HepG2 (cell line): ENCODE measurements around the gene GARIN5A. TPM values are rescaled to one million over a fixed set of nuclear protein-coding genes. Genes with fewer than 3 reads are reported as not detected.

Experiments
- ATAC-seq: fragments of 200-7000 bp; cut with Tn5 transposase; 3 replicates; pipeline ENCODE4 v1.9.1; 2020; ENCODE audit warnings: mild to moderate bottlenecking, moderate library complexity
- BruUV-seq: library from RNA; stranded (reverse); fragments of 400-500 nt; replicated peaks from 2 replicates; lab custom pipeline; 2021; lab: Mats Ljungman, UMichigan
- CTCF ChIA-PET: fragments of 300-600 bp; formaldehyde crosslinking; extraction: SDS; loops from one replicate; lab custom pipeline; 2021; ENCODE audit warnings: low total read pairs, inconsistent platforms, low intra/inter-chr PET ratio; lab: Yijun Ruan, JAX
- POLR2A ChIA-PET: fragments of 350-600 bp; sonication (Branson Sonifier 250); formaldehyde crosslinking; loops from one replicate; lab custom pipeline; 2020; ENCODE audit warnings: antibody characterized with exemption, inconsistent platforms; lab: Yijun Ruan, JAX
- DNase-seq: peaks from one replicate; pipeline ENCODE4 v3.0.0-alpha.2; 2015; ENCODE audit warnings: low spot score
- FAIRE-seq: peaks from 3 replicates; lab custom pipeline; 2011; peaks lifted over from hg19 to GRCh38; lab: Jason Lieb, UNC
- H2AFZ ChIP-seq: one replicate; pipeline ENCODE4 v1.6.1; 2011; ENCODE audit warnings: low read length, inconsistent platforms
- H3K27ac ChIP-seq: fragments of 300-600 bp; 3 replicates; pipeline ENCODE4 v1.8.0; 2011; ENCODE audit warnings: mixed run types, mild to moderate bottlenecking, mixed read lengths, low read length, inconsistent platforms; ENCODE audit not compliant: insufficient read depth; ENCODE audit errors: extremely low read length
- H3K27me3 ChIP-seq, 2 experiments: fragments of 200-600 bp in 1 of 2; 2 replicates in 1 of 2; 3 replicates in 1 of 2; pipeline versions ENCODE4 v1.6.0 to v1.8.0; 2011; ENCODE audit warnings: low read length in 2 of 2, mild to moderate bottlenecking in 2 of 2, moderate library complexity in 2 of 2, inconsistent platforms in 1 of 2; ENCODE audit not compliant: insufficient read depth in 2 of 2, control insufficient read depth in 1 of 2
- H3K36me3 ChIP-seq, 2 experiments: fragments of 200-600 bp in 1 of 2; replicated peaks in 1 of 2; 2 replicates in 1 of 2; 3 replicates in 1 of 2; pipeline versions ENCODE4 v1.5.1 to v1.8.0; 2011; ENCODE audit warnings: low read length in 2 of 2, inconsistent platforms in 1 of 2; ENCODE audit not compliant: insufficient read depth in 2 of 2, control insufficient read depth in 1 of 2
- H3K4me1 ChIP-seq: 2 replicates; pipeline ENCODE4 v1.5.1; 2012; ENCODE audit warnings: low read length, inconsistent platforms; ENCODE audit not compliant: insufficient read depth
- H3K4me2 ChIP-seq: 2 replicates; pipeline ENCODE4 v1.6.0; 2011; ENCODE audit warnings: low read depth, low read length, inconsistent platforms
- H3K4me3 ChIP-seq, 3 experiments: fragments of 200-600 bp in 1 of 3; sonication (generic), shearing (Covaris generic) in 1 of 3; replicated peaks in 1 of 3; 2 replicates each; pipeline ENCODE4 v1.5.1; 2011 to 2016; ENCODE audit warnings: low read length in 3 of 3, inconsistent platforms in 2 of 3, low read depth in 2 of 3, mild to moderate bottlenecking in 2 of 3, control low read depth in 1 of 3, mixed read lengths in 1 of 3; ENCODE audit not compliant: insufficient read depth in 1 of 3
- H3K79me2 ChIP-seq: one replicate; pipeline ENCODE4 v1.6.1; 2011; ENCODE audit warnings: low read length, inconsistent platforms; ENCODE audit not compliant: insufficient read depth
- H3K9ac ChIP-seq: 2 replicates; pipeline ENCODE4 v1.6.0; 2011; ENCODE audit warnings: mild to moderate bottlenecking, low read depth, low read length, inconsistent platforms; ENCODE audit not compliant: insufficient read depth
- H3K9me3 ChIP-seq: 2 replicates; pipeline ENCODE4 v1.5.1; 2012; ENCODE audit warnings: mild to moderate bottlenecking, low read length
- H4K20me1 ChIP-seq: 2 replicates; pipeline ENCODE4 v1.6.0; 2011; ENCODE audit warnings: inconsistent platforms, mild to moderate bottlenecking, low read length, moderate library complexity; ENCODE audit not compliant: insufficient read depth
- RFX5 ChIP-seq: IDR thresholded peaks from 2 replicates; pipeline ENCODE4 v1.6.1; 2011; ENCODE audit warnings: low read depth, low read length, improper control_type of control experiment
- SETDB1 ChIP-seq: sonication (generic); formaldehyde crosslinking; IDR thresholded peaks from 2 replicates; pipeline ENCODE4 v1.5.1; 2020; ENCODE audit warnings: missing genetic modification reagents, mild to moderate bottlenecking, borderline replicate concordance
- SSRP1 ChIP-seq: IDR thresholded peaks from 2 replicates; pipeline ENCODE4 v1.6.1; 2016; ENCODE audit warnings: control low read depth
- STAG1 ChIP-seq: sonication (generic); formaldehyde crosslinking; IDR thresholded peaks from 2 replicates; pipeline ENCODE4 v1.4.0; 2020; ENCODE audit warnings: missing genetic modification reagents
- ZNF768 ChIP-seq: sonication (generic); formaldehyde crosslinking; IDR thresholded peaks from 2 replicates; pipeline ENCODE4 v1.4.0; 2020; ENCODE audit warnings: missing genetic modification reagents
- WGBS: methylation state at CpG from one replicate; pipeline ENCODE4 v1.1.6; 2017; ENCODE audit warnings: low lambda C conversion rate; 5-methylcytosine and 5-hydroxymethylcytosine counted together
- in situ Hi-C: cut with HindIII; loops from 2 replicates; pipeline ENCODE4 v1.10.0; 2017; ENCODE audit warnings: low pct_unique_long_range_greater_than_20kb; ENCODE audit not compliant: extremely low pct_ligation_motif_present
- intact Hi-C: fragments of 100-400 bp; cut with micrococcal nuclease; formaldehyde crosslinking; loops from one replicate; pipeline ENCODE4 v1.10.0; 2022; ENCODE audit not compliant: unreplicated experiment
- polyA plus RNA-seq, 8 experiments: library from polyadenylated mRNA; depleted of rRNA in 3 of 8; stranded (reverse) in 7 of 8; unstranded in 1 of 8; fragments of >200 nt; fragmentation: Illumina TruSeq in 4 of 8; extraction: Trizol in 4 of 8; gene quantifications; 2 replicates each; pipeline versions ENCODE4 v1.2.1 to v1.2.3, GENCODE V29; 2011 to 2016; ENCODE audit warnings: low read depth in 4 of 8, missing spikeins in 1 of 8, mixed read lengths in 1 of 8; ENCODE audit not compliant: insufficient read depth in 1 of 8
- total RNA-seq, 5 experiments: library from RNA; depleted of rRNA; stranded (reverse); fragments of >200 nt; fragmentation: Illumina TruSeq; extraction: Trizol; gene quantifications; 2 replicates each; pipeline ENCODE4 v1.2.3, GENCODE V29; 2016; ENCODE audit warnings: low read depth in 1 of 5
- TF ChIP-seq, protein P1 (sequence below): sonication (generic); IDR thresholded peaks from 2 replicates; pipeline ENCODE4 v1.6.1; 2016; ENCODE audit warnings: low read depth, borderline replicate concordance
- TF ChIP-seq, protein P2 (sequence below): sonication (generic); formaldehyde crosslinking; IDR thresholded peaks from 2 replicates; pipeline ENCODE4 v1.5.0; 2020; ENCODE audit warnings: mild to moderate bottlenecking, missing genetic modification reagents, moderate library complexity

The GARIN5A gene
- total and polyA plus RNA-seq, 2 of the 13 experiments (the other 11 are each of a cell fraction or from before 2014, with no cell fraction given) = not detected

DNA sequence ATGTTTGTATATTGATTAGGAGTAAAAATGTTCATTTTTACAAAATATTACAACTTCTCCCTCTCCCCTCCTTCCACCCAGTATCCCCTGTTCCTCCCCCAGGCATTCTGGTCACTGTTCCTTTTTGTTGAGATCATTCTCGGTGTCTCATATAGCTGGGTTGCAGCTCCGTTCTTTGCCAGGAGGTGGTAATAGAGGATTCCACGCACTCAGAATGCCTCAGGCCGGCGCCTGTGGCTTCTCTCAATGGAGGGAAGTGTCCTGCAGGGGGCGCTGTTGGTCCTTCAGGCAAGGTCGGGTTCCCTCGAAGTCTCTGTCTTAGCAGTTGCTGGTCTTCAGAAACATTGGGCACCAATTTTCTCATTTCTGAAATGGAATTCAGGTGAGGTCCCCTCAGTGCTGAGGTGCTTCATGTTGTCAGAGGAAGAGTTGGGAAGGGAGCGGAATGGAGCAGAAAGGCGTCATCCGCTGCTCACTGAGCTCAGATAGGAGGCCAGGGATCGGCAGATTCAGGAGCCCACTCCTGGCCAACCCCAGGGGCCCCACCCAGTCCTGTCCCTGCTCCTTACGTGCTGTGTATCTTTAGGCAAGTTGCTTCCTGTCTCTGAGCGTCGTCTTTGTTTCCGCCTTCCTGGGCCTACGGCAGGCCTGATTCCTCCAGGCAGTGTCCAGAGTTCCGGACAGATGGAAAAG lies 10.3 kb upstream of the GARIN5A start:
- Histone ChIP-seq H3K4me3 (no peak overlapping the region), H2AFZ (no peak overlapping the region), H3K79me2 (no peaks in the 10 kb centered on the region), H3K4me1 (no peaks in the 10 kb centered on the region), H3K9me3 (peaks cover 15% of the 10 kb centered on the region), H3K27me3 (peaks cover 7 to 36% of the 10 kb centered on the region in 2 experiments; a peak in 4 of 5 replicates), H3K27ac (no peak overlapping the region), H3K4me2 (no peak overlapping the region), H4K20me1 (no peaks in the 10 kb centered on the region), H3K9ac (no peak overlapping the region), H3K36me3 (no peaks in the 10 kb centered on the region)
- in situ Hi-C loops = no loop called here
- TF ChIP-seq ZNF768 (CRISPR knock-in tag) (peak; percentile 78; the same call in 1 of the 2 replicates), SSRP1 (no peak), SETDB1 (CRISPR knock-in tag) (peak; percentile 85; the same call in 1 of the 2 replicates), RFX5 (no peak), STAG1 (CRISPR knock-in tag) (0 out of 2 replicates have a peak, but pooled peaks have one; percentile 16)
- TF ChIP-seq, protein P1, sequence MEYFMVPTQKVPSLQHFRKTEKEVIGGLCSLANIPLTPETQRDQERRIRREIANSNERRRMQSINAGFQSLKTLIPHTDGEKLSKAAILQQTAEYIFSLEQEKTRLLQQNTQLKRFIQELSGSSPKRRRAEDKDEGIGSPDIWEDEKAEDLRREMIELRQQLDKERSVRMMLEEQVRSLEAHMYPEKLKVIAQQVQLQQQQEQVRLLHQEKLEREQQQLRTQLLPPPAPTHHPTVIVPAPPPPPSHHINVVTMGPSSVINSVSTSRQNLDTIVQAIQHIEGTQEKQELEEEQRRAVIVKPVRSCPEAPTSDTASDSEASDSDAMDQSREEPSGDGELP = no peak
- TF ChIP-seq, protein P2, sequence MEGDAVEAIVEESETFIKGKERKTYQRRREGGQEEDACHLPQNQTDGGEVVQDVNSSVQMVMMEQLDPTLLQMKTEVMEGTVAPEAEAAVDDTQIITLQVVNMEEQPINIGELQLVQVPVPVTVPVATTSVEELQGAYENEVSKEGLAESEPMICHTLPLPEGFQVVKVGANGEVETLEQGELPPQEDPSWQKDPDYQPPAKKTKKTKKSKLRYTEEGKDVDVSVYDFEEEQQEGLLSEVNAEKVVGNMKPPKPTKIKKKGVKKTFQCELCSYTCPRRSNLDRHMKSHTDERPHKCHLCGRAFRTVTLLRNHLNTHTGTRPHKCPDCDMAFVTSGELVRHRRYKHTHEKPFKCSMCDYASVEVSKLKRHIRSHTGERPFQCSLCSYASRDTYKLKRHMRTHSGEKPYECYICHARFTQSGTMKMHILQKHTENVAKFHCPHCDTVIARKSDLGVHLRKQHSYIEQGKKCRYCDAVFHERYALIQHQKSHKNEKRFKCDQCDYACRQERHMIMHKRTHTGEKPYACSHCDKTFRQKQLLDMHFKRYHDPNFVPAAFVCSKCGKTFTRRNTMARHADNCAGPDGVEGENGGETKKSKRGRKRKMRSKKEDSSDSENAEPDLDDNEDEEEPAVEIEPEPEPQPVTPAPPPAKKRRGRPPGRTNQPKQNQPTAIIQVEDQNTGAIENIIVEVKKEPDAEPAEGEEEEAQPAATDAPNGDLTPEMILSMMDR (CRISPR knock-in tag) = peak; percentile 53
- CTCF ChIA-PET = no interaction called here
- ATAC-seq (no peak), DNase-seq (peak; percentile 51), FAIRE-seq (no peak)
- POLR2A ChIA-PET = no interaction called here
- no TSS peak for BruUV-seq
- 63% methylated on average over 18 of the region's 18 CpGs for WGBS
- intact Hi-C loops = no loop called here
